ENCODE data around the gene CTTN. TPM values are rescaled to one million over a fixed set of nuclear protein-coding genes. Genes with fewer than 3 reads are reported as not detected.
A peak's percentile ranks its signal among the peaks of the same experiment; 100 is the strongest.

The CTTN gene
- total RNA-seq, 2 experiments from 2014 or later, result 10.5 to 11.3 TPM

- Mint-ChIP-seq H3K36me3 (peaks cover 32% of the 10 kb centered on the region), H3K4me1 (peaks cover 4% of the 10 kb centered on the region), H3K27ac (no peak overlapping the region), H3K9me3 (no peaks in the 10 kb centered on the region), H3K4me3 (no peak overlapping the region), H3K27me3 (peaks cover 15% of the 10 kb centered on the region)
- DNase-seq, result no peak
These were observed 12.2 kb downstream of the CTTN start for GRCh38 chr11:70410276-70411205.

GRCh38 chr11:70411713-70412452, 13.6 kb downstream of the CTTN start:
- Mint-ChIP-seq H3K27me3 (peaks cover 15% of the 10 kb centered on the region), H3K9me3 (no peaks in the 10 kb centered on the region), H3K27ac (no peak overlapping the region), H3K36me3 (peaks cover 41% of the 10 kb centered on the region), H3K4me3 (no peak overlapping the region), H3K4me1 (peaks cover 11% of the 10 kb centered on the region)
- no peak for DNase-seq

- no peak overlapping the region for H3K4me3 Mint-ChIP-seq
- no peak for DNase-seq
- H3K27me3 Mint-ChIP-seq, result peaks cover 15% of the 10 kb centered on the region
- peaks cover 40% of the 10 kb centered on the region for H3K36me3 Mint-ChIP-seq
- H3K4me1 Mint-ChIP-seq, result peaks cover 11% of the 10 kb centered on the region
- no peak overlapping the region for H3K27ac Mint-ChIP-seq
- no peaks in the 10 kb centered on the region for H3K9me3 Mint-ChIP-seq
These were observed 14.8 kb downstream of the CTTN start for GRCh38 chr11:70413151-70413550.

GRCh38 chr11:70414341-70415100, 16.2 kb downstream of the CTTN start:
- DNase-seq, result no peak
- H3K9me3 Mint-ChIP-seq, result no peaks in the 10 kb centered on the region
- no peak overlapping the region for H3K4me3 Mint-ChIP-seq
- peaks cover 37% of the 10 kb centered on the region for H3K36me3 Mint-ChIP-seq
- H3K4me1 Mint-ChIP-seq, result peaks cover 11% of the 10 kb centered on the region
- peaks cover 12% of the 10 kb centered on the region for H3K27me3 Mint-ChIP-seq
- no peak overlapping the region for H3K27ac Mint-ChIP-seq

- no peak for DNase-seq
These were observed 16.9 kb downstream of the CTTN start for GRCh38 chr11:70415191-70415590.

GRCh38 chr11:70415642-70416395, 17.5 kb downstream of the CTTN start:
- H3K27ac Mint-ChIP-seq, result peak overlapping the region; percentile 34
- no peaks in the 10 kb centered on the region for H3K9me3 Mint-ChIP-seq
- H3K27me3 Mint-ChIP-seq, result peaks cover 10% of the 10 kb centered on the region
- peaks cover 32% of the 10 kb centered on the region for H3K36me3 Mint-ChIP-seq
- peaks cover 11% of the 10 kb centered on the region for H3K4me1 Mint-ChIP-seq
- no peak for DNase-seq
- H3K4me3 Mint-ChIP-seq, result no peak overlapping the region

More at GRCh38 chr11:70415191-70415590, 16.9 kb downstream of the CTTN start:
- peaks cover 37% of the 10 kb centered on the region for H3K36me3 Mint-ChIP-seq
- H3K4me1 Mint-ChIP-seq, result peaks cover 11% of the 10 kb centered on the region
- H3K27ac Mint-ChIP-seq, result peak overlapping the region; percentile 21
- no peak overlapping the region for H3K4me3 Mint-ChIP-seq
- H3K27me3 Mint-ChIP-seq, result peaks cover 10% of the 10 kb centered on the region
- H3K9me3 Mint-ChIP-seq, result no peaks in the 10 kb centered on the region

- DNase-seq, result no peak
- Mint-ChIP-seq H3K4me3 (no peak overlapping the region), H3K4me1 (peaks cover 11% of the 10 kb centered on the region), H3K27ac (no peak overlapping the region), H3K36me3 (peaks cover 28% of the 10 kb centered on the region), H3K9me3 (no peaks in the 10 kb centered on the region), H3K27me3 (peaks cover 10% of the 10 kb centered on the region)
These were observed 18.6 kb downstream of the CTTN start for GRCh38 chr11:70416881-70417280.

- Mint-ChIP-seq H3K27ac (no peak overlapping the region), H3K36me3 (peaks cover 21% of the 10 kb centered on the region), H3K9me3 (no peaks in the 10 kb centered on the region), H3K27me3 (peaks cover 13% of the 10 kb centered on the region), H3K4me1 (peaks cover 11% of the 10 kb centered on the region), H3K4me3 (no peak overlapping the region)
- DNase-seq, result no peak
These were observed 19.8 kb downstream of the CTTN start for GRCh38 chr11:70418130-70418529.

GRCh38 chr11:70419307-70420007, 21.1 kb downstream of the CTTN start:
- H3K27me3 Mint-ChIP-seq, result peaks cover 17% of the 10 kb centered on the region
- no peak for DNase-seq
- H3K9me3 Mint-ChIP-seq, result no peaks in the 10 kb centered on the region
- peaks cover 22% of the 10 kb centered on the region for H3K36me3 Mint-ChIP-seq
- H3K4me1 Mint-ChIP-seq, result peaks cover 15% of the 10 kb centered on the region
- no peak overlapping the region for H3K27ac Mint-ChIP-seq
- no peak overlapping the region for H3K4me3 Mint-ChIP-seq

GRCh38 chr11:70420008-70420464, 21.7 kb downstream of the CTTN start:
- H3K27ac Mint-ChIP-seq, result no peak overlapping the region

GRCh38 chr11:70420496-70420895, 22.2 kb downstream of the CTTN start:
- Mint-ChIP-seq H3K27ac (no peak overlapping the region), H3K4me3 (no peak overlapping the region), H3K9me3 (no peaks in the 10 kb centered on the region), H3K36me3 (peaks cover 13% of the 10 kb centered on the region), H3K27me3 (peaks cover 17% of the 10 kb centered on the region), H3K4me1 (peaks cover 13% of the 10 kb centered on the region)
- no peak for DNase-seq

More at GRCh38 chr11:70420008-70420464, 21.7 kb downstream of the CTTN start:
- Mint-ChIP-seq H3K36me3 (peaks cover 17% of the 10 kb centered on the region), H3K9me3 (no peaks in the 10 kb centered on the region), H3K27me3 (peaks cover 18% of the 10 kb centered on the region), H3K4me1 (peaks cover 15% of the 10 kb centered on the region), H3K4me3 (no peak overlapping the region)
- DNase-seq, result no peak

- peaks cover 17% of the 10 kb centered on the region for H3K27me3 Mint-ChIP-seq
- H3K27ac Mint-ChIP-seq, result no peak overlapping the region
- no peaks in the 10 kb centered on the region for H3K9me3 Mint-ChIP-seq
- H3K4me1 Mint-ChIP-seq, result peaks cover 8% of the 10 kb centered on the region
- DNase-seq, result no peak
- H3K36me3 Mint-ChIP-seq, result peaks cover 11% of the 10 kb centered on the region
- no peak overlapping the region for H3K4me3 Mint-ChIP-seq
These were observed 22.8 kb downstream of the CTTN start for GRCh38 chr11:70421123-70421522.

GRCh38 chr11:70422692-70423522, 24.6 kb downstream of the CTTN start:
- no peak for DNase-seq
- Mint-ChIP-seq H3K4me1 (peaks cover 5% of the 10 kb centered on the region), H3K9me3 (no peaks in the 10 kb centered on the region), H3K27ac (no peak overlapping the region), H3K27me3 (peaks cover 17% of the 10 kb centered on the region), H3K36me3 (peaks cover 6% of the 10 kb centered on the region), H3K4me3 (no peak overlapping the region)
